Liver (tissue), 3 donors: ENCODE results near the gene GIMAP7.

Experiments
- ATF3 ChIP-seq: IDR thresholded peaks from 2 replicates; pipeline ENCODE4 v1.6.1; 2016; ENCODE audit warnings: antibody characterized with exemption
- EGR1 ChIP-seq, 2 donors: IDR thresholded peaks; 2 replicates each; pipeline ENCODE4 v1.6.1; 2016 to 2018; ENCODE audit warnings: antibody characterized with exemption in 2 of 2, low read depth in 2 of 2
- ZBTB33 ChIP-seq: IDR thresholded peaks from 2 replicates; pipeline ENCODE4 v1.6.1; 2016; ENCODE audit warnings: antibody characterized with exemption
- TF ChIP-seq, protein P1 (sequence below): fragments of 150-350 bp; IDR thresholded peaks from 2 replicates; pipeline ENCODE4 v1.5.1; 2017; ENCODE audit warnings: improper control_type of control experiment, low read depth, low read length; ENCODE audit not compliant: missing input control
- TF ChIP-seq, protein P2 (sequence below): IDR thresholded peaks from 2 replicates; pipeline ENCODE4 v1.6.1; 2016; ENCODE audit warnings: antibody characterized with exemption, mild to moderate bottlenecking
- donor health status: healthy.
- donor health status: healthy.

GRCh38 chr7:150524018-150524417 lies 9.3 kb downstream of the GIMAP7 start:
- TF ChIP-seq, protein P1, sequence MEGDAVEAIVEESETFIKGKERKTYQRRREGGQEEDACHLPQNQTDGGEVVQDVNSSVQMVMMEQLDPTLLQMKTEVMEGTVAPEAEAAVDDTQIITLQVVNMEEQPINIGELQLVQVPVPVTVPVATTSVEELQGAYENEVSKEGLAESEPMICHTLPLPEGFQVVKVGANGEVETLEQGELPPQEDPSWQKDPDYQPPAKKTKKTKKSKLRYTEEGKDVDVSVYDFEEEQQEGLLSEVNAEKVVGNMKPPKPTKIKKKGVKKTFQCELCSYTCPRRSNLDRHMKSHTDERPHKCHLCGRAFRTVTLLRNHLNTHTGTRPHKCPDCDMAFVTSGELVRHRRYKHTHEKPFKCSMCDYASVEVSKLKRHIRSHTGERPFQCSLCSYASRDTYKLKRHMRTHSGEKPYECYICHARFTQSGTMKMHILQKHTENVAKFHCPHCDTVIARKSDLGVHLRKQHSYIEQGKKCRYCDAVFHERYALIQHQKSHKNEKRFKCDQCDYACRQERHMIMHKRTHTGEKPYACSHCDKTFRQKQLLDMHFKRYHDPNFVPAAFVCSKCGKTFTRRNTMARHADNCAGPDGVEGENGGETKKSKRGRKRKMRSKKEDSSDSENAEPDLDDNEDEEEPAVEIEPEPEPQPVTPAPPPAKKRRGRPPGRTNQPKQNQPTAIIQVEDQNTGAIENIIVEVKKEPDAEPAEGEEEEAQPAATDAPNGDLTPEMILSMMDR, result no peak
- TF ChIP-seq ATF3 (no peak), EGR1 (IDR thresholded peaks at IDR 0.05; ENCODE audit: low read depth in 2 of 2) (no peak), ZBTB33 (no peak)
- TF ChIP-seq, protein P2, sequence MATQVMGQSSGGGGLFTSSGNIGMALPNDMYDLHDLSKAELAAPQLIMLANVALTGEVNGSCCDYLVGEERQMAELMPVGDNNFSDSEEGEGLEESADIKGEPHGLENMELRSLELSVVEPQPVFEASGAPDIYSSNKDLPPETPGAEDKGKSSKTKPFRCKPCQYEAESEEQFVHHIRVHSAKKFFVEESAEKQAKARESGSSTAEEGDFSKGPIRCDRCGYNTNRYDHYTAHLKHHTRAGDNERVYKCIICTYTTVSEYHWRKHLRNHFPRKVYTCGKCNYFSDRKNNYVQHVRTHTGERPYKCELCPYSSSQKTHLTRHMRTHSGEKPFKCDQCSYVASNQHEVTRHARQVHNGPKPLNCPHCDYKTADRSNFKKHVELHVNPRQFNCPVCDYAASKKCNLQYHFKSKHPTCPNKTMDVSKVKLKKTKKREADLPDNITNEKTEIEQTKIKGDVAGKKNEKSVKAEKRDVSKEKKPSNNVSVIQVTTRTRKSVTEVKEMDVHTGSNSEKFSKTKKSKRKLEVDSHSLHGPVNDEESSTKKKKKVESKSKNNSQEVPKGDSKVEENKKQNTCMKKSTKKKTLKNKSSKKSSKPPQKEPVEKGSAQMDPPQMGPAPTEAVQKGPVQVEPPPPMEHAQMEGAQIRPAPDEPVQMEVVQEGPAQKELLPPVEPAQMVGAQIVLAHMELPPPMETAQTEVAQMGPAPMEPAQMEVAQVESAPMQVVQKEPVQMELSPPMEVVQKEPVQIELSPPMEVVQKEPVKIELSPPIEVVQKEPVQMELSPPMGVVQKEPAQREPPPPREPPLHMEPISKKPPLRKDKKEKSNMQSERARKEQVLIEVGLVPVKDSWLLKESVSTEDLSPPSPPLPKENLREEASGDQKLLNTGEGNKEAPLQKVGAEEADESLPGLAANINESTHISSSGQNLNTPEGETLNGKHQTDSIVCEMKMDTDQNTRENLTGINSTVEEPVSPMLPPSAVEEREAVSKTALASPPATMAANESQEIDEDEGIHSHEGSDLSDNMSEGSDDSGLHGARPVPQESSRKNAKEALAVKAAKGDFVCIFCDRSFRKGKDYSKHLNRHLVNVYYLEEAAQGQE, result no peak
